Measurements from ENCODE around the gene SYTL3. TPM values are rescaled to one million over a fixed set of nuclear protein-coding genes. Genes with fewer than 3 reads are reported as not detected.
A peak's percentile ranks its signal among the peaks of the same experiment; 100 is the strongest.

The SYTL3 gene
- total RNA-seq, 1 experiment from 2014 or later = 0.09 TPM

GRCh38 chr6:158706369-158706982, 56.6 kb downstream of the SYTL3 start:
- no peaks in the 10 kb centered on the region for H3K4me1 ChIP-seq (ENCODE audit: insufficient read depth, low read length)
- WGBS (ENCODE audit: extremely low coverage, insufficient read length, low lambda C conversion rate) = no CpG with 5 or more reads among the region's 6 CpGs
- no peaks in the 10 kb centered on the region for H3K36me3 Mint-ChIP-seq (ENCODE audit: insufficient read depth in 1 of 3, low read depth in 3 of 3)
- no peak overlapping the region for H2BK120ac ChIP-seq (ENCODE audit: low read depth, low read length, poor library complexity, severe bottlenecking)
- no peaks in the 10 kb centered on the region for H3K79me2 ChIP-seq (ENCODE audit: insufficient read depth, low read length)
- H3K9me3 Mint-ChIP-seq = no peaks in the 10 kb centered on the region; a peak in 1 of 5 replicates
- no peak overlapping the region for H2BK20ac ChIP-seq (ENCODE audit: low read depth, low read length, poor library complexity, severe bottlenecking)
- H3K4me1 Mint-ChIP-seq = peaks cover 5 to 12% of the 10 kb centered on the region in 2 experiments; a peak in 3 of 4 replicates
- peak; percentile 78 for DNase-seq
- no peak overlapping the region for H2BK12ac ChIP-seq (ENCODE audit: insufficient read length, low read depth, low read length)
- H3K9ac ChIP-seq (ENCODE audit: extremely low read depth, insufficient read length, low read length) = no peak overlapping the region
- peak; percentile 67 for TF ChIP-seq CTCF (conservative IDR thresholded peaks at IDR 0.05)
- peaks cover 5% of the 10 kb centered on the region; the same call in 1 of the 2 replicates for H3K27me3 Mint-ChIP-seq (ENCODE audit: low read depth)
- H3K56ac ChIP-seq (ENCODE audit: insufficient read length, low read depth, low read length) = no peak overlapping the region
- H3T11ph ChIP-seq (ENCODE audit: low read length) = no peak overlapping the region
- H4K5ac ChIP-seq (ENCODE audit: insufficient read length, low read depth, low read length) = no peak overlapping the region
- no peaks in the 10 kb centered on the region for H3K27me3 ChIP-seq (ENCODE audit: insufficient read depth, low read length)
- H3K27ac ChIP-seq (ENCODE audit: insufficient read length, low read depth, low read length) = no peak overlapping the region
- H3K4me2 ChIP-seq (ENCODE audit: insufficient read depth, insufficient read length, low read length) = no peak overlapping the region
- H3K23me2 ChIP-seq (ENCODE audit: insufficient read length, low read depth, low read length, poor library complexity, severe bottlenecking) = peaks cover 2% of the 10 kb centered on the region
- no peak overlapping the region for H3K4ac ChIP-seq (ENCODE audit: low read depth, low read length)
- H2AFZ ChIP-seq (ENCODE audit: low read length) = no peak overlapping the region
- H4K20me1 ChIP-seq (ENCODE audit: control insufficient read depth, insufficient read depth, insufficient read length) = peaks cover 5% of the 10 kb centered on the region
- no peaks in the 10 kb centered on the region for H3K79me1 ChIP-seq (ENCODE audit: insufficient read depth, low read depth, low read length, poor library complexity, severe bottlenecking)
- no peak overlapping the region for H4K8ac ChIP-seq (replicated peaks; ENCODE audit: insufficient read length, low read depth, low read length)
- H3K23ac ChIP-seq (ENCODE audit: insufficient read length, low read depth, low read length) = no peak overlapping the region
- no peak overlapping the region for H3K27ac Mint-ChIP-seq
- no peak overlapping the region for H2BK15ac ChIP-seq (ENCODE audit: low read depth, low read length)
- peak overlapping the region in 1 of 2 experiments; percentile 42; a peak in 1 of 5 replicates for H3K4me3 Mint-ChIP-seq
- no peaks in the 10 kb centered on the region for H3K9me3 ChIP-seq (ENCODE audit: control insufficient read depth, low read depth, low read length)
- H4K91ac ChIP-seq (ENCODE audit: insufficient read length, low read depth, low read length) = no peak overlapping the region
- H2AK5ac ChIP-seq (ENCODE audit: insufficient read length, low read length) = no peak overlapping the region
- H3K14ac ChIP-seq (ENCODE audit: insufficient read depth, low read length) = no peak overlapping the region
- H2BK5ac ChIP-seq (ENCODE audit: insufficient read length, low read length) = no peak overlapping the region
- H3K18ac ChIP-seq (ENCODE audit: insufficient read length, low read depth, low read length) = no peak overlapping the region

Measured in H9 (cell line).